GM10266 (cell line): ENCODE data around the gene MGMT.

Experiments used
- DNase-seq: peaks from one replicate; pipeline ENCODE4 v3.0.0; 2012; ENCODE audit errors: extremely low spot score
- CTCF ChIP-seq: IDR thresholded peaks from 2 replicates; pipeline ENCODE4 v1.5.1; 2012; ENCODE audit warnings: mild to moderate bottlenecking, low read depth; ENCODE audit not compliant: control insufficient read depth, insufficient read depth; ENCODE audit errors: missing control alignments

MGMT gene

GRCh38 chr10:129689671-129690071 is 222.6 kb downstream of the MGMT start:
- no peak for TF ChIP-seq CTCF
- DNase-seq, result no peak

DNA sequence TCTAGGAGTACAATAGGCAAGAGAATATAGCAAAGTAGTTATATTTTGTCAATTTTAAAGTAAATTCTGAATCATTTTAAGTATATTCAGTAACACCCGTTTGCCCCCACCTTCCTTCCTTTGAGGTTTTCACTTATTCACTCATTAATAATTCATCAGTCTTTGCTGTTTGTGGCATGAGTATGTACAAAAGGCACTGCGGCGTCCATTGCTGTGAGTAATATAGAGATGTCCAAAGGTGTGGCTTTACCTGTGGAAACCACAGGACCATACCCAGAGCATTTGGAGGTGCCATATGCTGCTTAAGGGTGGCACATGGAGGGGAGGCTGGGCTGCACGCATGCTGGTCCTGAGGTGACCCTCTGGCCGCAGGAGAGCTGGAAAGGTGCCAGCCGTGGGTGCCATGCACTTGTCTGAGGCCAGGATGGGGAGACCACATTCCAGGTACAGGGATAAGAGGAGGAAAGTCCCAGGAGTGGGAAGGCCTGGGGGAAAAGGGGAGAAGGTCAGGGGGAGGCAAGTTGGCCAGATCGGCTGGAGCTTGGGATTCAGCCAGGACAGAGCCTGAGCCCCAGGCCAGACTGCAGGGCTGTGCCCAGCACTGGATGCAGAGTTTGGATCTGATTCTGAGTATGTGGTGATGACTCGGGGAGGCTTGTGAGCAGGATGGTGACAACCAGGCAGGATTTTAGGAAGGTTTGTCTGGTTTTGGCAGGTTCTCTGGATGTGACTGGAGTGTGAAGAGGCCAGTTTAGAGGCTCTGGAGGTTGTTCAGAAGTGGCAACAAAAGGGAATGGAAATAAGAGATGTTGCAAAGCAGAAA is 223.4 kb downstream of the MGMT start:
- no peak for TF ChIP-seq CTCF
- DNase-seq, result no peak

DNA sequence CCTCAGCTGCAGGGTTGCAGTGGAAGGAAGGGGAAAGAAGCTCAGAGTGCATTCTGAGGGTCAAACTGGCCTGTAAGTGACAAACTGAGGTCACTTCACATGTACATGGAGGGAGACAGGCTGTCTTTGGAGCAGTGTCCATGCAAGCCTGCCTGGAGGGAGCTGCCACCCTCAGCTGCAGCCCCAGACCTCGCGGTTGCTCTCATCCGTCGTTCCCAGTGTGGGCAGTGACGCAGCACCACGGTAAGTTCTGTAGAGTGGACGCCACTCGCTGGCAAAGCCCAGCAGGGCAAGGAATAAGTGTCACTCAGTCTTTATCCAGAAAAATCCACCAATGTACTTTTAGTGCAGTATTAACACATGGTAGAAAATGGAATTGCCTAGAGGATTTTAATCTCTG is 225.7 kb downstream of the MGMT start:
- no peak for DNase-seq
- no peak for TF ChIP-seq CTCF

GRCh38 chr10:129693382-129693781 is 226.3 kb downstream of the MGMT start:
- no peak for DNase-seq
- no peak for TF ChIP-seq CTCF

GRCh38 chr10:129694184-129694583 is 227.1 kb downstream of the MGMT start:
- no peak for DNase-seq
- TF ChIP-seq CTCF, result no peak

GRCh38 chr10:129694691-129695243 is 227.7 kb downstream of the MGMT start:
- no peak for DNase-seq
- no peak for TF ChIP-seq CTCF

DNA sequence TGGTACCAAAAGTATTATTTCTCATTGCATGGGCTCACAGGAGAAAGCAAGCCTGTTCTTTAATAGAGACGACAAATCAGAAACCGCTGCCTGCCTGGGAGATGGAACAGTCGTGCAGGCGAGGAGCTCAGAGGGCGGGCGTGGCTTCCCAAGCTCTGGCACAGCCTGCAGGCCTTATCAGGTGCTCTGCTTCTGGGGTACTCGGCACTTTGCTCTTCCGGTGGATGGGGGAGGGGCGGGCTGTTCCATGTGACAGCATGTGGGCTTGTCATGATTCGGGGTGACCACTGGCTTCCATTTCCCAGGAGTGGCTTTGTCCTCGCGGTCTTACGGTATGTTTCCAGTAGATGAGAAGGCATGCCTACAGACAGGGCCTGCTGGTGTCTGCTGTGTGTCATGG is 228.6 kb downstream of the MGMT start:
- no peak for TF ChIP-seq CTCF
- DNase-seq, result no peak
